NT2/D1 (cell line): ENCODE measurements around the gene TMEM150A.

Source experiments
- SUZ12 ChIP-seq: IDR thresholded peaks from 2 replicates; pipeline ENCODE4 v1.6.1; 2011; ENCODE audit not compliant: insufficient read length, insufficient read depth; ENCODE audit errors: extremely low read depth
- ZNF274 ChIP-seq: IDR thresholded peaks from 2 replicates; pipeline ENCODE4 v1.6.1; 2011; ENCODE audit warnings: mild to moderate bottlenecking, low read depth, low read length

GRCh38 chr2:85575739-85576138, 26.8 kb downstream of the TMEM150A start:
- TF ChIP-seq SUZ12 = no peak
- TF ChIP-seq ZNF274 = no peak
